ENCODE measurements around the gene MAML2. TPM values are rescaled to one million over a fixed set of nuclear protein-coding genes. Genes with fewer than 3 reads are reported as not detected.
A peak's percentile ranks its signal among the peaks of the same experiment; 100 is the strongest.

MAML2 gene
- total RNA-seq, 6 experiments from 2014 or later = 24.9 to 30.8 (median 28.3) TPM

- H3K4me1 Mint-ChIP-seq (ENCODE audit: low read depth) = peaks cover 74% of the 10 kb centered on the region
- H3K36me3 Mint-ChIP-seq (ENCODE audit: low read depth) = peaks cover 18% of the 10 kb centered on the region
- H3K27ac Mint-ChIP-seq = no peak overlapping the region; the same call in 1 of the 2 replicates
- H3K4me3 Mint-ChIP-seq = no peak overlapping the region
- H3K27me3 Mint-ChIP-seq (ENCODE audit: insufficient read depth) = peaks cover 3% of the 10 kb centered on the region
- H3K9me3 Mint-ChIP-seq = no peaks in the 10 kb centered on the region; the same call in 1 of the 2 replicates
- no peak for TF ChIP-seq CTCF (IDR thresholded peaks at IDR 0.05)
- DNase-seq = no peak
These were observed 139.2 kb downstream of the MAML2 start for GRCh38 chr11:96203567-96204365.

- Mint-ChIP-seq H3K4me1 (ENCODE audit: low read depth) (peaks cover 78% of the 10 kb centered on the region), H3K4me3 (peak overlapping the region; percentile 50), H3K27ac (peak overlapping the region; percentile 89), H3K36me3 (ENCODE audit: low read depth) (peaks cover 41% of the 10 kb centered on the region), H3K9me3 (no peaks in the 10 kb centered on the region; the same call in 1 of the 2 replicates), H3K27me3 (ENCODE audit: insufficient read depth) (peaks cover 5% of the 10 kb centered on the region)
- no peak for TF ChIP-seq CTCF (IDR thresholded peaks at IDR 0.05)
- peak; percentile 81 for DNase-seq
These were observed 142.8 kb downstream of the MAML2 start for GRCh38 chr11:96200243-96200642.

- H3K36me3 Mint-ChIP-seq (ENCODE audit: low read depth) = peaks cover 41% of the 10 kb centered on the region
- TF ChIP-seq CTCF (IDR thresholded peaks at IDR 0.05) = no peak
- no peaks in the 10 kb centered on the region; the same call in 1 of the 2 replicates for H3K9me3 Mint-ChIP-seq
- peak overlapping the region; percentile 50 for H3K4me3 Mint-ChIP-seq
- H3K4me1 Mint-ChIP-seq (ENCODE audit: low read depth) = peaks cover 78% of the 10 kb centered on the region
- peak; percentile 28 for DNase-seq
- peak overlapping the region; percentile 89 for H3K27ac Mint-ChIP-seq
- H3K27me3 Mint-ChIP-seq (ENCODE audit: insufficient read depth) = peaks cover 5% of the 10 kb centered on the region
These were observed 143.4 kb downstream of the MAML2 start for GRCh38 chr11:96199563-96200025.

DNA sequence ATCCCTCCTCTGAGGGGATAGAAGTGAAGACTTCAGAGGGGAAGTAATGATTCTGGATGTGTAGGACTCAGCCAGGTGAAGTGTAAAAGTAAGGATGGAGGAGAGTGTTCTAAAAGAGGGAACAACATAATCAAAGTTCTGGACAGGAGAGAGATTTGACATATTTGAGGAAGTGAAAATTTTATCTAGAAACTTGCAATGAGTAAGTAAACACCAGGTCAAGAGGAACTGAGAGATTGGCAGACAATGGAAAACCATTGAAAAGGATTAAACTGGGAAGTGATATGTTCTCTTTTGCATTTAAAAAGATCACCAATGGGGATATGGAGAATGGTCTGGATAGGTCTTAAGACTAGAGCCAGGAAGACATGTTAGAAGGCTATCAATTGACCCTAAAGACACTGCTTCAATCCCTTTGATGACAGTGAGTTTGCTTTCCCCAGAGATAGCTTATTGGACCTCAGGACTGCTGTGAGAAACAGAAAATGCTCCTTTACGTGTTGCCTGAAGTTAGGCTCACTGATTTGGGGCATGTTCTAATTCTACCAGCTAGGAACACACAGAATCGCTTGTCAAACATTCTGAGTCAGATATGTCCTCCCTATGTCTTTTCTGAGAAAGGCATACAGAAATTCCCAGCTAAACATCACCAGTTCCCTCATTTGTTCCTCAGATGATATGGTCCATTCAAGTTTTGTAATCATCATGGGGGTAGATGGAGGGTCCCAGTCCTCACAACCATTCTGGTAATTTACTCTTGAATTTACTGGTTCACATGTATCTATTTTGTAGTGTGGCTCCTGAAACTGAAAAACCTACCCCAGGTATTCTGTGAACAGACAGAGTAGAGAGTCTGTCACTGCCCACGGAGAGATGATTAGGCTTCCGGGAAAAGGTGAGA lies 144.9 kb downstream of the MAML2 start:
- Mint-ChIP-seq H3K4me3 (no peak overlapping the region; the same call in 1 of the 2 replicates), H3K9me3 (no peaks in the 10 kb centered on the region; the same call in 1 of the 2 replicates), H3K27ac (peak overlapping the region; percentile 57), H3K36me3 (ENCODE audit: low read depth) (peaks cover 41% of the 10 kb centered on the region), H3K4me1 (ENCODE audit: low read depth) (peaks cover 76% of the 10 kb centered on the region), H3K27me3 (ENCODE audit: insufficient read depth) (peaks cover 5% of the 10 kb centered on the region)
- DNase-seq = no peak
- no peak for TF ChIP-seq CTCF (IDR thresholded peaks at IDR 0.05)

GRCh38 chr11:96197103-96197502 lies 145.9 kb downstream of the MAML2 start:
- no peak for TF ChIP-seq CTCF (IDR thresholded peaks at IDR 0.05)
- DNase-seq = no peak
- H3K4me1 Mint-ChIP-seq (ENCODE audit: low read depth) = peaks cover 76% of the 10 kb centered on the region
- peaks cover 5% of the 10 kb centered on the region for H3K27me3 Mint-ChIP-seq (ENCODE audit: insufficient read depth)
- H3K36me3 Mint-ChIP-seq (ENCODE audit: low read depth) = peaks cover 50% of the 10 kb centered on the region
- no peaks in the 10 kb centered on the region; the same call in 1 of the 2 replicates for H3K9me3 Mint-ChIP-seq
- no peak overlapping the region for H3K4me3 Mint-ChIP-seq
- peak overlapping the region; percentile 49; the same call in 1 of the 2 replicates for H3K27ac Mint-ChIP-seq
